Bone marrow (tissue), 2 donors: ENCODE measurements around the gene ADGRL3.
"Not testable (repeated sequence)": the region's sequence is repeated elsewhere in the genome, so short reads cannot be mapped to it uniquely, and the experiment has no call there.

ENCODE experiments used
- DNase-seq, 2 donors: peaks; one replicate each; lab custom pipeline; 2025; lab: John Stamatoyannopoulos, UW

The ADGRL3 gene

DNA sequence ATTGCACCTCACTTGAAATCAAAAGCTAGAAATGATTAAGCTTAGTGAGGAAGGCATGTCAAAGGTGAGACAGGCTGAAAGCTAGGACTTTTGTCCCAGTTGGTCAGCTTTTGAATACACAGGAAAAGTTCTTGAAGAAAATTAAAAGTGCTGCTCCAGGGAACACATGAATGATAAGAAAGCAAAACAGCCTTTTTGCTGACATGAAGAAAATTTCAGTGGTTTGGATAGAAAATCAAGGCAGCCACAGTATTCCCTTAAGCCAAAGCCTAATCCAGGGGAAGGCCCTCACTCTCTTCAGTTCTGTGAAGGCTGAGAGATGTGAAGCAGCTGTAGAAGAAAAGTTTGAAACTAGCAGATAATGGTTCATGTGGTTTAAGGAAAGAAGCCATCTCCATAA is 150.8 kb downstream of the ADGRL3 start:
- DNase-seq: no peak

DNA sequence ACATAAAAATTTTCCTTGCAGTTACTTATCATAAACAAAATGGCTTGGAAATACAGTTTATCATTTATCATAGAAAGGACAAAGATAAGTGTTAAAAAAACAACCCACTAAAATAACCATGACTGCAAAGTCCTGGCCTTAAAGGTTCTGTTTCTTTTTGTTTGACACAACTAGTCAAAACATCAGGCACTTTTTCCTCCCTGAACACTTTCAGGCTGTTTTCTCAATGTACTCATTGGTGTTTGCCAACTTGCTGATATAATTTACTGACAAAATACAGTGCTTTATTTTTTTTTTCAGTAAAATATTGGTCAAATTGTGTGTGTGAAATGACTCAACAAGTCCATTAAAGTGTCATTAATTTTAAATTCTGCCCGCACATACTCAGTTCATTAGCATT is 156.6 kb downstream of the ADGRL3 start:
- no peak for DNase-seq

DNA sequence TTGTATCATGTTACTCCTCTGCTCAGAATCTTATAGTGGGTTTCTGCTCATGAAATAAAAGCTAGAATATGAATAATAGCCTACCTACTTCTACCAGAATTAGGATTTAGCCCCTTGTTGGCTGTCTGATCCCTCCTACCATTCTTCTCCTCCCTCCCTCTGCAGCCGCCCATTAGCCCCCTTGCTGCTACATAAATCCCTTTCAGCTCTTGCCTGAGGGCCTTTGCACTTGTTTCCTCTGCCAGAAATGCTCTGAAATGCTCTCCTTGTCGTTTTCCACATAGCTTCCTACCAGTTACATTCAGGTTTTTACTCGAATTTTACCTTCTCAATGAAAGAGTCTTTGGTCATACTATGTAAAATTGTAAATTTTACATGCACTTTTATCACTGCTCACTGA is 159.2 kb downstream of the ADGRL3 start:
- DNase-seq: no peak

DNA sequence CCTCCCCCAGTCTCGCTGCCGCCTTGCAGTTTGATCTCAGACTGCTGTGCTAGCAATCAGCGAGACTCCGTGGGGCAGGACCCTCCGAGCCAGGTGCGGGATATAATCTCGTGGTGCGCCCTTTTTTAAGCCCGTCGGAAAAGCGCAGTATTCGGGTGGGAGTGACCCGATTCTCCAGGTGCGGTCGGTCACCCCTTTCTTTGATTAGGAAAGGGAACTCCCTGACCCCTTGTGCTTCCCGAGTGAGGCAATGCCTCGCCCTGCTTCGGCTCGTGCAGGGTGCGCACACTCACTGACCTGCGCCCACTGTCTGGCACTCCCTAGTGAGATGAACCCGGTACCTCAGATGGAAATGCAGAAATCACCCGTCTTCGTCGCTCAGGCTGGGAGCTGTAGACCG is 172.7 kb downstream of the ADGRL3 start:
- DNase-seq: not testable (repeated sequence)

DNA sequence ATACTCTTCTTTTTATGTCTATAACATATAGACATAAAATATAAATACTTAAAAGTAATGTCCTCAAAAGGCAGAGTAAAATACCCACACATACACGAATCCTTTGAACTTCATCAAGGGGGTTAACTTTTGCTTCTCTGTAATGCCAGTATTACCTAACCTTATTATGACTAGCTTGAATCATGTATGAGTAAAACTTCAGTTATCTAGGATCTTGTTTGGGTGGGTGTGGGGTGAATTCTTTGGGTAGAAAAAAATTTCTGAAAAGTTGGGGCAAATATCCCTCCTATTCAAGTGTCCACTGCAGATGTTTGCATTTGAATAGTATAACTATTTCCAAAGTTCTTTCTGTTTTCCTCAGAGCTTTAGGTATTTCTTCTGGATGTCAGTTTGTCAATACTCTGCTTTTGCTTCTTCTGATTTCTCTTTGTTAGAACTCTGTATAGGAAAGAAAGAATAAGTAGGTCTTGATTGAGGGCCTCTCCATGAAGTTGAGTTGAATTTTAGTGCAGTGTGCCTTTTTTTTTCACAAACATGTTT is 173.8 kb downstream of the ADGRL3 start:
- DNase-seq: no peak

DNA sequence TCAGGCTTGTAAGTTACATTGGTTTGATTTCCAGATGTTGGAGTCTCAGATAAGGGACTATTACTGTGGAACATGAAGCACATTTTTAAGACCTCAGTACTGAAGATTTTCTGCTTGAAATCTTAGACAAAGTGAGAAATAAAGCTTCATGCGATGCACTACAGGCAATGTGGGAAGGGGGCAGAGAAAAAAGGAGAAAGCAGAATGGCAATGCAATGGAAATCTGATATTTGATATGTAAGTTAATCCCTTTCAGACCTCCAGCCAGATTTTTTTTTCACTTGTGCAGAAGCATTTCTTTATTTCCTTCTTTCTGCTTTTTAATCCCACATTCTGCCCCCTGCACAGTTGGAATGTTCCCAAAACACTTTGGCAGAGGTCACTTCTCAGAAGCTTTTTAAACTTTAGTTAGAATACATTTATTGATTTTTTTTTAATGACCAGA is 174.3 kb downstream of the ADGRL3 start:
- DNase-seq: no peak

DNA sequence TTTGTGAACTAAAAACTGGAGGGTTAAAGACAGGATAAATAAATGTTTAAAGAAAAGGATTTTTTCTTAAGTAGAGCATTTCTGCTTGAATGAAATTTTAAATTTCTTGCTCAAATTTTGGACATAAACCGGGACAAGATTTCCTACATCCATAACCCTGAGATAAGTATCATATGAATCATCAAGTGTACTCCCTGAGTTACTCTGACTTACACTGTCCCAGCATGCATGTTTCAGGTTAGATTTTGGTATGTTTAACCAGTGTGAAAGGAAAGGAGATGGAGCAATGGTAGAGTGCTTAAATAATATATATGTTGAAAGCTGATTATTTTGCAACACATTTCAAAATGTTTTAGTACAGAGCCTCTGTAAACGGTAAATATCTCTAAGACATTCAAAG is 175.2 kb downstream of the ADGRL3 start:
- no peak for DNase-seq

DNA sequence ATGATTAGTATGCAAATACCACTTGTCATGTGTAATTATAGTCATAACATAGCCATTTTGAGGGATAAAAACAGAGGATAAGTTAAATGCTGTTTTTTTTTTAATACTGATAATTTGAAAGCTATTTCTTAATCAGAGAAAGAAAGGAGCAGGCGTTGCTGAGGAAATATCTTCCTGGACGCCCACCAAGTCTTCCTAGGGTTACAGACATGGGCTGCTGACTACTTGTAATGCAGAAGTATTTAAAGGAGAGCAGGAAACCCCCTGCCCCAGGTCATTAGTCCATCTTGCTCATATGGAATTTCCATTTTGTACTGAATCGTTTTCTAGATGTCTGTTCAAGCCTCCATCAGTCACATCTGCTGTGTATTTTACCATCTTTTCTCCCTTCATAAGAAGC is 176.2 kb downstream of the ADGRL3 start:
- DNase-seq: no peak

DNA sequence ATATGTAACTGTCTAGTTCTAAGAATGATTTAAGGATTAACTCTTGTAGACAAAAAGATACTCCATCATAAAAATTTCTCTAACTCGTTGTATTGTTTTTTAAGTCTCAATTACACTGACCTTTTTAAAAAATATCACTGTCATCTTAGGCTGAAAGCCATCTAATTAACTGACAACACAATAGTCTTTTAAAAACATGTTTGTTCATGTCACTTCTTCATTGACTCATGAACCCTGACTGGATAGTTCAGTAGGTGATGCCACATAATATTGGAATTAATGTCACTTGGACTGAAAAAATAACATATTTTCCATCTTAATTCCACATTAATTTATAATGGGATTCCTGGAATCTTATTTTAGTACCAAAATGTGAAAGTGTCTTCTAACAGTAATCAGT is 179.3 kb downstream of the ADGRL3 start:
- DNase-seq: no peak

DNA sequence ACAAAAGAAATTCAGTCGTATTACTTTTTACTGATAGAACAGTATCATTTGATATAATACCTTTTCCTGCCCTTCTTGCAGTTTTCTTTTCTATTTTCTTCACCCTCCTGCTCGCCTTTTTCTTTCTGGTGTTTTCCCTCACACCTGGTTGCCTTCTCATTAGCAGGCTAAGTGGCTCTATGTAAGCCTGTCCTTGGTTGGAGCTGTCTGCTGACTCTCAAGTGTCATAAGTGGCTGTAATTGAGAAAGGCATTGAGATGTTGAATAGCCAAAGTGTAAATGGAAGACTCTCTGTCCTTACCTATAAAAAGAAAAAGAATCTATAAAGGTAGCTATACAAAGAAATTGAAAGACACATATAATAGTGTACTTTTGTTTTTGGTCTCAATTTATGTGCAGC is 180.7 kb downstream of the ADGRL3 start:
- DNase-seq: no peak

DNA sequence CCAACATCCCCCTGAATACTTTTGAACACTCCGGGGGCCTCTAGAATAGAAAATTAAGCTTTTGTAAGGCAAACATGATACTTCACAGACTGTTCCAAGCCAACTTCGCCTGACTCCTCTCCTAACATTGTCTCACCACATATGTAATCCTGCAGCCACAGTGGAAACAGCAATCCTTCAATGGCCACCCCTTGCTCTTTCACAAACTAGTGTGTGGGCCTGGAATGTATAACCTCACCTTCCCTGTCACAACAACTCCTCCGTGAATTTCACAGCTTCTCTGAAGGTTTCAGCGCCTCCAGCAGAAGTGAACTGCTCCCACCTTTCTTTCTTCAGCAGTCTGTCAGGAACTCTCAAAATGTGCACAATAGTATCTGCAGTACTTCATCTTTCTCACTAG is 185.1 kb downstream of the ADGRL3 start:
- DNase-seq: no peak

DNA sequence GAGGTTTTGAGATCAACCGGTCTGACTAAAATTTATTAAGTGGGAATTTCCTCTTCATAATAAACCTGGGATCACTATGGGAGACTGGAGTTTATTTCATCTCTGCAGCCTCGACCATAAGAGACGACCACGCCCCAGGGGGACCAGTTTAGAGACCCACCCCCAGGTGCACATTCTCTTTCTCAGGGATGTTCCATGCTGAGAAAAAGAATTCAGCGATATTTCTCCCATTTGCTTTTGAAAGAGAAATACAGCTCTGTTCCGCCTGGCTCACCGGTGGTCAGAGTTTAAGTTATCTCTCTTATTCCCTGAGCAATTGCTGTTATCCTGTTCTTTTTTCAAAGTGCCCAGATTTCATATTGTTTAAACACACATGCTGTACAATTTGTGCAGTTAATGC is 187.2 kb downstream of the ADGRL3 start:
- DNase-seq: not testable (repeated sequence)

DNA sequence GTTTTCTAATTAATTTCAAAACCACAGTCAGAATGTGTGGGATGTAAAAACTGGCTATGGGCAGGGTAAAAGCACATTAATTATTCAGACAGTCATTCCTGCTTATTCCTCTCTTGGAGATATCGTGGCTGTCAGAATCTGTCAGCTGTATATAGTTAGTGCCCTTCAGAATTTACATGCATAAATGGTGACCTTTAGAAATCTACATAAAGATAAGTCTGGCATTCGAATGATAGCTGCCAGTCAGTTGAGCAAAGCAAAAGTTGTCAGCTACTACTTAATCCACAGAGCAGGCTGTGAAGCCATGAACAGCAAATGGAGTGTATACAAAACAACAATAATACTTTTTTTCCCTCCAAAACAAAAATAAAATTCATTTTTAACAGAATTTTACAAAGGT is 189.5 kb downstream of the ADGRL3 start:
- DNase-seq: no peak

DNA sequence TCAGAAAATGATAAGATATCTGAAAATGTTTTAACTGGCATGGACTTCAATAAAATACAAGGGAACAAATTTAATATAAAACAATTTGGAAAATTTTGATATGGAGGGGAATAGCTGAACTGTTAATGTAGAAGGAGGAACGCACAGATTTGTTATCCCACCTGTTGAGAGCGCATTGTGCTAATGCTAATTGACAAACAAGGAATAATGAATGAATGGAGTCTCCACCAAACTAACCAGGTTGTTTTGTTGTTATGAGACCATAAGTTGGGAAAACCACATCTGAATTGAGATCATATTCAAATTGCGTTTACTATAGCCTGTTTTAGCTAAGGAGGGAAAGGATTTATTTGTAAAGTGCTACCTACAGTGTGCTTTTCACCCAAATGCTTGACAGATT is 195.6 kb downstream of the ADGRL3 start:
- DNase-seq: no peak

DNA sequence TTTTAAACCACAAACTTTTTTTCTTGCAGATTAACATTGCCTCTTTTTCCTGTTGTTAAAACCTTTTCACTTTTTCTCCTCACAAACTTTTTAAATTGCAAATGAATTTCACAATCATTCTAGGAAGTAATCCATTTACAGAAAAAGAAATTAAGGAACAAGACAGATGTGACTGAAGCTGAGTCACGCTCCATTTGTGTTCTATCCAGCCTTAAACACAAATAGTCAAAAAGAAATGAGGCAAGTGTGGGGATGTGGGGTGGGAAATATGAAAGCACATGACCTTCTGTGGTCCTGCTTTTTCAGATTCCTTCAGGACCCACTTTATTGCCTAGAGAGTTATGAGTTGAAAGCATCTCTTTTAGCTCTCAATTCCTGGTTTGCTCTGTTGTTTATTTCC is 197.0 kb downstream of the ADGRL3 start:
- no peak for DNase-seq

DNA sequence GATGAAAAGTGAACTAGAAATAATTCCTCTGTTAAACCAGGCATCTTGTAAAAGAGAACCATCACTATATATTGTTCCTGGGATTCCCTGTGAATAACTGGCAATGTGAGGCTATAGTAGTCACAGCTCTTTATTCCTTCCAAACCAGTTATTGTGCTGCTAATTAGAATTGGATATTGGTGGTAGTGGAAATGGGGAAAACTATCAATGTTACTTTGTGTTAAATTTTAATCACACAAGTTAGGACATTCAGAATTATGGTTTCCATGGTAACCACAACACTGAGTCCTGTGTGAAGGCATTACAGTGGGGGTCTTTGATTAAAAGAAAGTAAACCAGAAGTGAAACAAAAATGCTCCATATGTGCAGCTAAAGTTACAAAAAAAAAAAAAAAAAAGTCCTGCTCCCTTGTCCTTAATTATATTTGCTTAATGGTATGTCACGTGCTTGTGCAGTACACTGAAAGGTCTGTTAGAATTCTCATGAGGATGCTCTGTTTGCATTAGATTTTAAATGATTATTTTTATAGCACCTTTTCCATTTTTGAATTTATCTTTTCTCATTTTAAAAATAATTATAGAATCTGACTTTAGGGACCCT is 200.4 kb downstream of the ADGRL3 start:
- DNase-seq: no peak

DNA sequence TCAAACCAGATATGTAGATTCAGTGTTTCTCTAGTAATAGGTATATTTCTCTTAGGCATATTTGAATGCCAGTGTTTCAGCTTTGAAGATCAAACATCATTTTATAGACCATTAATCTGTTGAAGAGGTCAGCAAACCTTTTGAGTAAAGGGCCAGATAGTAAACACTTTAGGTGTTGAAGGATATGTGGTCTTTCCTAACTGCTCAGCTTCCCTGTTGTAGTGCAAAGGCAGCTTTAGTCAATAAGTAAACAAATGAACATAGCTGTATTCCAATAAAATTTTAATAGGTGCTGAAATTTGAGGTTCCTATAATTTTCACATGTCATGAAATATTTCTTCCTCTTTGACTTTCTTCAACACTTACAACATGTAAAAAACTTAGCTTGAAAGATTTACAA is 201.6 kb downstream of the ADGRL3 start:
- no peak for DNase-seq

DNA sequence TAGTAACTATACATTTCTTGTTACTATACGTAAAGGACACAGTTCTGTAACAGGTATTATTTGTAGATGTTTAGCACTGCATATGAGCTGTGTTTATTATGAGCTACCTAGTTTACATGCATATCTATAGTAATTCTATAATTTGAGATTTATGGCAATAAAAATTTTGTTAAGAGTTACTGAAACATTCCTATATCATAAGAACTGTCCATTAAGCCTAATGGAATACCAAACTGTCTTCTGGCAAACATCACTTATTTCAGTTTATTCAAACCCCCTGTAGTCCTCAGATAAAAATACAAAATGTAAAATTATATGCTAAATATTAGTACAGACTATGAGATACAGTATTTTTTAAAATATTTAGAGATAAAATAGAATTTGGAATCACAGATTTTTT is 205.2 kb downstream of the ADGRL3 start:
- no peak for DNase-seq

DNA sequence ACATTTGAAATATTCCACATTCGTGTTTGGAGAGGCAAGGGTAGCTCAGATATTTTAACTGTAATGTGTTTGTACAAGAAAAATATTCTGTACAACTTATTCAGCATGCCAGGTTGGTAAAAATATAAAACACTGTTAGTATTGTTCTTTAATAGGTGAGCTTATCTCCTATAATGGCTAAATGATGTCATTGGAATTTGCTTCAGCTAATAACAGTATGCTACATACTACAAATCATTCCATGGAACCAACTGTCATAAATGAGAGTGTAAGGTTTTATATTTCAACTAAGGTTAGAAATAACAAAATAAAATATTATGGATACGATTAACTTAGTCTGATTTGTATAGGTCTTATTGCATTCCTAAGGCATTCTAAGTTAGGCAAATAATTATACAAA is 206.6 kb downstream of the ADGRL3 start:
- DNase-seq: no peak

DNA sequence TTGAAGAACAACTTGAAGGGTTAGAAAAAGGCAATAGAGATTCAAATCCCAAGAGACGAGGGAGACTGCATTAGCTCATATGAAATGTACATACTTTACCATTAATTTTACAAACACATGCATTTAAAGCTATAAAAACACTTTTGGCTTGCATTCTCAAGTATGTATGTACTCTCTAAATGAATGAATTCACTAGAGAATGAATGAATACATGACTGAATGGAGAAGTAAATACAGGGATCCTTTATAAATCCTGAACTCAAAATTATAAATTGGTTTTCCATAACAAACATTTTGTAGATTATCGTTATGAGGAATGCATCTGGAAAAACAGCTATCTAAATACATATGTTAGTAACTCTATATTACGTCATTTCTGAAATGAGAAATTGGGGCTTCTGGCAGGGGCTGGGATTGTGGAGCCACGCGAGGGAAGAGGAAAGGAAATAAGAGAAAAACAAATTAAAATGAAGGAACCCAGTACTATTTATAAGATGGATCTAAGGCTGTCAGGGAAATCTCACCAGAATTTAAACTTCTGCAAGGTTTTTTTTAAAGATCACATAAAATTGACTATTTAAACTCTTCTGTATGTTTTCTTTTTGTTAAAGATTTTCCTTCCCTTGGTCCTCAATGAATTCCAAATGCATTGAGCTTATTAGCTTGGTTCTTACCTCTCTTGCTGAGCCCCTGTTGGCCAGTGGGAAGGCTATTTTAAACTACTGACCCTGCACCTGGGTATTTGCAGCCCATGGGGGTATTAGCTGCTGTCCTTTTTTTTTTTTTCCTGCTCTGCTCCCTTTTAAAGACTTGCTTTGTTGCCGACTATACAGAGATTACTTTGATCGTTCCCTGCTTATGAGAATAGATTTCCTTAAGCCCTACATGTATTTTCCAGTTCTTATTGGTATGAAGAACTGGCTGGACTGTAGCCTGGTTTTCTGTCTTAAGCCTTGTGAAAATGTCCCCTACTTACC is 207.8 kb downstream of the ADGRL3 start:
- no peak for DNase-seq

DNA sequence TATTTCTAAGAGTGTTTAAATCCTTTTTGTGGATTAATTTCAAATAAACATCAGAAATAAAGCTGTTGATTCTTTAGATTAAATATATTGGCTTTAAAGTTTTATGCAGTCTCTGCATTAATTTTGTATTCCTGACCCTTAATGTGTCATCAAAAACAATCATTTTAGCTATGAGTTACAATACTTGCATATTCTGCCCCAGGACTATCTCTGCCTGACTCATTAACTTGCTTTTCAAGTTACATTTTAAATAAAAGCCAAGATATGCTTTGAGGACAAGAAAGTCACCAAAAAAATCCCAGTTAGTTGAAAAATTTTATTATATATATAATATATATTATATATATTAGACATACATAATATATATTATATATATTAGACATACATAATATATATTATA is 208.7 kb downstream of the ADGRL3 start:
- DNase-seq: no peak

DNA sequence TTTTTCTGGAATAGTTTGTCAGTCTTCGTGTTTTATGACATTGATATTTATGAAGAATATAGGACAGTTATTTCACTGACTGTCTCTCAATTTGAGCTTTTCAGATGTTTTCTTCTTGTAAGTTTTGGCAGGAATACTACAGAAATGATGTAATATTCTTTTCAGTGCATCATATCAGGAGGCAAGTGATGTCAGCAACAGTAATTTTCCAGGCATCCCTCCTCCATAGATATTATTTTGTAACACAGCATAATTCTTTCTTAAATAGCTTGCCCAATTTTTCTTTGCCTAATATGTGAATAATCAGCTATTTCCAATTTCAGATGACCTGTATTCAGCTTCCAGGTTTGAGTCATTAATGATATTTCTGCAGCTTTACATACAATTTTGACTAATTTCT is 211.1 kb downstream of the ADGRL3 start:
- no peak for DNase-seq

DNA sequence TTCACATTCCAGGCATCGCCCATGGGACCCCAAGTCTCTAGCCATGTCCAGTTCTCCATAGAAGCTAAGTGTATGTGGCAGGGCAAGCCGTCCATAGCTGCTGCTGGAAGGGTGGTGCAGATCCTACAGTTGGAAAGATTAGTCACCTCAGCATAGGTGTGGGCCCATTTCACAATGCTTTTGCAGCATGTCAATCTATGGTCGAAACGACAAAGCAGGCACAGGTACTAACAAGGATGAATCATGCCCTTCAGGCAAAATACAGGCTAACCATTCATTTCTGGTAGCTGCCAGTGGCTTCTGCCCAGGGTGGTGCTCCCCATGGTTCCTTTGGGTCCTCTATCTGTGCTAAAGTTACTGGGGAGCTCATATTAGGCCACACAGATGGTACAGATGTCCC is 225.2 kb downstream of the ADGRL3 start:
- DNase-seq: no peak
